SK-N-MC (cell line): ENCODE measurements around the gene FREM1.

Experiments used
- DNase-seq: peaks from one replicate; pipeline ENCODE4 v3.0.0-alpha.2; 2011; ENCODE audit warnings: low read depth, low spot score
- H3K27ac ChIP-seq: fragments of 200-600 bp; sonication (generic); 2 replicates; pipeline ENCODE4 v1.5.1; 2016; ENCODE audit warnings: mixed run types
- H3K36me3 ChIP-seq: fragments of 200-600 bp; sonication (generic); 2 replicates; pipeline ENCODE4 v1.6.1; 2017; ENCODE audit warnings: antibody characterized with exemption, low read length, mixed read lengths; ENCODE audit not compliant: insufficient read depth
- H3K4me3 ChIP-seq: fragments of 200-600 bp; sonication (generic); 2 replicates; pipeline ENCODE4 v1.5.1; 2016
- H3K9ac ChIP-seq: fragments of 200-600 bp; sonication (generic); 2 replicates; pipeline ENCODE4 v1.8.0; 2017; ENCODE audit warnings: mixed run types, mixed read lengths; ENCODE audit not compliant: insufficient read length
- H3K9me3 ChIP-seq: fragments of 200-600 bp; sonication (generic); 2 replicates; pipeline ENCODE4 v1.6.1; 2017; ENCODE audit warnings: low read depth, mild to moderate bottlenecking, antibody characterized with exemption, low read length, moderate library complexity, mixed read lengths
- EZH2 ChIP-seq: fragments of 200-600 bp; sonication (generic); IDR thresholded peaks from one replicate; pipeline ENCODE4 v1.6.1; 2017; ENCODE audit warnings: antibody characterized with exemption
- FOXP2 ChIP-seq: optimal IDR thresholded peaks from 2 replicates; pipeline ENCODE3; 2011; ENCODE audit warnings: mild to moderate bottlenecking, moderate library complexity; ENCODE audit not compliant: insufficient read depth; ENCODE audit errors: extremely low read length, control extremely low read depth
- POLR2AphosphoS5 ChIP-seq: IDR thresholded peaks from 2 replicates; pipeline ENCODE4 v1.6.1; 2012; ENCODE audit warnings: mild to moderate bottlenecking, low read depth, low read length, borderline replicate concordance

FREM1 gene, protein sequence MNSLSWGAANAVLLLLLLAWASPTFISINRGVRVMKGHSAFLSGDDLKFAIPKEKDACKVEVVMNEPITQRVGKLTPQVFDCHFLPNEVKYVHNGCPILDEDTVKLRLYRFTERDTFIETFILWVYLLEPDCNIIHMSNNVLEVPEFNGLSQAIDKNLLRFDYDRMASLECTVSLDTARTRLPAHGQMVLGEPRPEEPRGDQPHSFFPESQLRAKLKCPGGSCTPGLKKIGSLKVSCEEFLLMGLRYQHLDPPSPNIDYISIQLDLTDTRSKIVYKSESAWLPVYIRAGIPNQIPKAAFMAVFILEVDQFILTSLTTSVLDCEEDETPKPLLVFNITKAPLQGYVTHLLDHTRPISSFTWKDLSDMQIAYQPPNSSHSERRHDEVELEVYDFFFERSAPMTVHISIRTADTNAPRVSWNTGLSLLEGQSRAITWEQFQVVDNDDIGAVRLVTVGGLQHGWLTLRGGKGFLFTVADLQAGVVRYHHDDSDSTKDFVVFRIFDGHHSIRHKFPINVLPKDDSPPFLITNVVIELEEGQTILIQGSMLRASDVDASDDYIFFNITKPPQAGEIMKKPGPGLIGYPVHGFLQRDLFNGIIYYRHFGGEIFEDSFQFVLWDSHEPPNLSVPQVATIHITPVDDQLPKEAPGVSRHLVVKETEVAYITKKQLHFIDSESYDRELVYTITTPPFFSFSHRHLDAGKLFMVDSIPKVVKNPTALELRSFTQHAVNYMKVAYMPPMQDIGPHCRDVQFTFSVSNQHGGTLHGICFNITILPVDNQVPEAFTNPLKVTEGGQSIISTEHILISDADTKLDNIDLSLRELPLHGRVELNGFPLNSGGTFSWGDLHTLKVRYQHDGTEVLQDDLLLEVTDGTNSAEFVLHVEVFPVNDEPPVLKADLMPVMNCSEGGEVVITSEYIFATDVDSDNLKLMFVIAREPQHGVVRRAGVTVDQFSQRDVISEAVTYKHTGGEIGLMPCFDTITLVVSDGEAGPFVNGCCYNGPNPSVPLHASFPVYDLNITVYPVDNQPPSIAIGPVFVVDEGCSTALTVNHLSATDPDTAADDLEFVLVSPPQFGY (N-terminal part only)

GRCh38 chr9:14909961-14910805, at the start of gene FREM1:
TSS of gene FREM1 (minus strand) at chr9:14910428. CDS start at chr9:14868977, 41,451 bp downstream.
- no peak for DNase-seq
- peak within 1 kb of the TSS; percentile 74 for H3K4me3 ChIP-seq
- no peaks in the 10 kb centered on the region for H3K9me3 ChIP-seq
- H3K9ac ChIP-seq: peak within 1 kb of the TSS; percentile 37
- TF ChIP-seq EZH2 (no peak), FOXP2 (peak; percentile 49), POLR2AphosphoS5 (no peak)
- H3K27ac ChIP-seq: peak within 1 kb of the TSS; percentile 69
- no peaks in the 10 kb centered on the region for H3K36me3 ChIP-seq

DNA sequence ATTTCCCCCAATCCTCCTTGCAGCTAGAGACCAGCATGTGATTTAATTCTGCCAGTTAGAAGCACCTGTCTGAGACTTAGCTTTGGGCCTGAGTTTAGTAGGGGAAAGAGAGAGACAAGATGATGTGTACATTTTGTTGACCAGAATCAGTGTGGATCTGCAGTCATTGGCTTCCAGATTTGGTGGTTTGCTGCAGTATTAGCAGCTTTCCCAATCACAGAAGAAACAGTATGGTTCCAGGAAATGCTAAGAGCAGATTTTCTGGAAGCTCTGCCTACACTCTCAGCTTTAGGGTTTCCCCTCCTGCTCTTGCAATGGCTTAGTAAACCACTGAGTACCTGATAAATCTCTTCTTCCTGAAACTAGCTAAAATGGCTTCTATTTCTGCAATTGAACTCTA, 48.8 kb upstream of the FREM1 start:
- H3K36me3 ChIP-seq: peaks cover 13% of the 10 kb centered on the region
- no peak for DNase-seq
- no peak overlapping the region for H3K9ac ChIP-seq
- H3K27ac ChIP-seq: peak overlapping the region; percentile 11
- no peaks in the 10 kb centered on the region for H3K9me3 ChIP-seq
- no peak overlapping the region for H3K4me3 ChIP-seq
- TF ChIP-seq POLR2AphosphoS5 (no peak), EZH2 (no peak)

DNA sequence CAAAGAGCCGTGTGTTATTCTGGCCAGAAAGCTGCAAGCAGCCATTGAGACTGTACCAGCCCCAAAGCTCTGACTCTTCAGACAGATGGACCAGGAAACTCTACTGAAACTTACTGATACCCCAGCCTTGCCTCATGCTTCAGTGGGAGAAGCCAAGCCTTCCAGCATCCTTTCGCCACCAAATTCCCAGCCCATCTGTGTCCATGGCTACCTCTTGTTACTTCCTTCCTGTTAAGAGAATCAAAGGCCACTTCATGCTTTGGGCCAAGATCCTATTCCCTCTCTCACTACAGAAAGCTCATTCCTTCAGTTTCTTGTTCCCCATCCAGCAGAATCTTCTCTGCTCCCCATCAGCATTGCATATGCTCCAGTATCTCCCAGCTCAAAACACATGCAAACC, 46.9 kb upstream of the FREM1 start:
- H3K27ac ChIP-seq: peak overlapping the region; percentile 77; the same call in 1 of the 2 replicates
- H3K9ac ChIP-seq: no peak overlapping the region
- DNase-seq: no peak
- TF ChIP-seq EZH2 (no peak), POLR2AphosphoS5 (no peak), FOXP2 (no peak)
- no peak overlapping the region for H3K4me3 ChIP-seq
- H3K36me3 ChIP-seq: peaks cover 13% of the 10 kb centered on the region
- H3K9me3 ChIP-seq: no peaks in the 10 kb centered on the region

DNA sequence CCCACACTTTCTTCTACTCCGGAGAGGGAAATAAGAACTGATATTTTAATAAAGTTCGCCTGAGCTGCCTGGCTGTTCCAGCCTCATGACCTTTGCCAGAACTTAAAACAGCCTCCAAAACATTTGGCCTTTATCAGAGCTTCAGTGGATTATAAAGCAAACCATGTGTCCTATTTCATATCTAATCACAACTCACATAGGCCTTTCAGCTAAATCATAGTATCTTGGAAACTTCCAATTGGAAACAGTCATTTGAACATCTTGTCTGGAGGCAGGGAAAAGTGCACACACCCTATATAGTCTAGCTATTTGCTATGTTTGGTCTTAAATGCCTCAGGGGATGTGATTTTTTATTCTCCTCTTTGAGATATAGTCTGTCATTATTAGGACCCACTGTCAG, 46.0 kb upstream of the FREM1 start:
- Histone ChIP-seq H3K36me3 (peaks cover 6% of the 10 kb centered on the region), H3K9ac (no peak overlapping the region), H3K27ac (peak overlapping the region; percentile 77), H3K9me3 (no peaks in the 10 kb centered on the region), H3K4me3 (no peak overlapping the region)
- no peak for DNase-seq
- TF ChIP-seq EZH2: no peak
- no peak for TF ChIP-seq POLR2AphosphoS5
- no peak for TF ChIP-seq FOXP2

DNA sequence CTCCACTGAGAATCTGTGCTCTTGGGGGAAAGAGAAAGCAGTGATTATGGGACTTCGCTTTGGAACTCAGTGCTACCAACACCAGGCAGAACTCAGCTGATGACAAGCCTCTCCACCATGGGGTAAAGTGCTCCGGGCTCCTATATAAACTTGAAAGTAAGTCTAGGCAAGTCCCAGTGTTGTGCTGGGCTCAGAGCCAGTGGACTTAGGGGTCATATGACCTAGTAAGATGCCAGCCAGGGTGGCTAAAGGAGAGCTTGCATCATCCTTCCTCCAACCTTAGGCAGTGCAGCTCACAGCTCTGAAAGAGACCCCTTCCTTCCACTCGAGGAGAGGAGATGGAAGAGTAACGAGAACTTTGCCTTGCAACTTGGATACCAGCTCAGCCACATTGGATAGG, 35.1 kb upstream of the FREM1 start:
- TF ChIP-seq FOXP2 (no peak), EZH2 (no peak), POLR2AphosphoS5 (no peak)
- H3K27ac ChIP-seq: no peak overlapping the region
- H3K9me3 ChIP-seq: no peaks in the 10 kb centered on the region
- no peak for DNase-seq
- no peak overlapping the region for H3K4me3 ChIP-seq
- H3K9ac ChIP-seq: no peak overlapping the region
- H3K36me3 ChIP-seq: peaks cover 23% of the 10 kb centered on the region

GRCh38 chr9:14941501-14942405, 31.5 kb upstream of the FREM1 start:
- H3K4me3 ChIP-seq: no peak overlapping the region
- H3K27ac ChIP-seq: no peak overlapping the region
- peaks cover 6% of the 10 kb centered on the region for H3K36me3 ChIP-seq
- no peaks in the 10 kb centered on the region for H3K9me3 ChIP-seq
- TF ChIP-seq EZH2: no peak
- TF ChIP-seq FOXP2: no peak
- no peak for TF ChIP-seq POLR2AphosphoS5
- DNase-seq: no peak
- H3K9ac ChIP-seq: no peak overlapping the region

DNA sequence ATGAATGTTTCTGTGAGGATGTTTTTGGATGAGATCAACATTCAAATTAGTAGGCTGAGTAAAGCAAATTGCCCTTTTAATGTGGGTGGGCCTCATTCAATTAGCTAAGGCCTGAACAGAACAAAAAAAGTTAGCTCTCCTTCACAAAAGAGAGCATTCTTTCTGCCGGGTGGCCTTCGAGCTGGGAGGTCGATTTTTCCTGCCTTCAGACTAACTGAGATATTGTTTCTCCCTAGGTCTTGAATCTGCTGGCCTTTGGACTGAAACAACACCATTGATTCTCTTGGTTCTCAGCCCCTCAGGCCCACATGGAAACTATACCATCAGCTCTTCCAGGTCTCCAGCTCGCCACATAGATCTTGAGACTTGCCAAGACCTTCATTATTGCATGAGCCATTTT, 29.1 kb upstream of the FREM1 start:
- H3K27ac ChIP-seq: no peak overlapping the region
- no peak for DNase-seq
- H3K4me3 ChIP-seq: no peak overlapping the region
- no peaks in the 10 kb centered on the region for H3K9me3 ChIP-seq
- peaks cover 2% of the 10 kb centered on the region for H3K36me3 ChIP-seq
- no peak overlapping the region for H3K9ac ChIP-seq
- TF ChIP-seq FOXP2 (no peak), POLR2AphosphoS5 (no peak), EZH2 (no peak)
